Measurements from ENCODE around the gene OPHN1.

DNA sequence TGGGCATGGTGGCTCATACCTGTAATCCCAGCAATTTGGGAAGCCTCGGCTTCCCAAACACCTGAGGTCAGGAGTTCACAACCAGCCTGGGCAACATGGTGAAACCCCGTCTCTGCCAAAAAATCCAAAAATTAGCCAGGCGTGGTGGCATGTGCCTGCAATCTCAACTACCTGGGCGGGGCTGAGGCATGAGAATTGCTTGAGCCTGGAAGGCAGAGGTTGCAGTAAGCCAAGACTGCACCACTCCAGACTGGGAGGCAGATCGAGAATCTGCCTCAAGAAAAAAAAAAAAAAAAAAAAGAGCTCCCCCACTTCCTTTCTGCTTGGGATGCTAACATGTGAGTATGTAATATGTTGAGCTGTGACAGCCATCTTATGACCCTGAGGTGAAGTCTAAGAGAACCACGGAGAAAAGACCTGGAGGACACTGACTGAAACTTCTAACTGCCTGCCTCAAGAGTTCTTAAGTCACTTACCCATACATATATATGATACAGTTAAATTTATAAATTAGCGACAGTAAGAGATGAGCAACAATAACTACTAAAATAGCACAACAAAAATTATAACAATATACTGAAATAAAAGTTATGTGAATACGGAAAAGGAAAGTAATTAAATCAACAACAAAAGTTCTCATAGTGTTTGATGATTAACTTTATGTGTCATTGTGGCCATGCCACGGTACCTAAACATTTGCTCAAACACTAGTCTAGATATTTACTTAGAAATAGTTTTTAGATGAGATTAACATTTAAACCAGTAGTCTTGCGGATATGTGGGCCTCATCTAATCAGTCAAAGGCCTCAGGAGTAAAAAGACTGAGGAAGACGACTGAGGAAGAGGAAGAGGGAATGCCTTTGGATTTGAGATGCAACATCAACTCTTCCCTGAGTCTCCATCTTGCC is 178.3 kb downstream of the OPHN1 start:
- TF ChIP-seq, protein P1, sequence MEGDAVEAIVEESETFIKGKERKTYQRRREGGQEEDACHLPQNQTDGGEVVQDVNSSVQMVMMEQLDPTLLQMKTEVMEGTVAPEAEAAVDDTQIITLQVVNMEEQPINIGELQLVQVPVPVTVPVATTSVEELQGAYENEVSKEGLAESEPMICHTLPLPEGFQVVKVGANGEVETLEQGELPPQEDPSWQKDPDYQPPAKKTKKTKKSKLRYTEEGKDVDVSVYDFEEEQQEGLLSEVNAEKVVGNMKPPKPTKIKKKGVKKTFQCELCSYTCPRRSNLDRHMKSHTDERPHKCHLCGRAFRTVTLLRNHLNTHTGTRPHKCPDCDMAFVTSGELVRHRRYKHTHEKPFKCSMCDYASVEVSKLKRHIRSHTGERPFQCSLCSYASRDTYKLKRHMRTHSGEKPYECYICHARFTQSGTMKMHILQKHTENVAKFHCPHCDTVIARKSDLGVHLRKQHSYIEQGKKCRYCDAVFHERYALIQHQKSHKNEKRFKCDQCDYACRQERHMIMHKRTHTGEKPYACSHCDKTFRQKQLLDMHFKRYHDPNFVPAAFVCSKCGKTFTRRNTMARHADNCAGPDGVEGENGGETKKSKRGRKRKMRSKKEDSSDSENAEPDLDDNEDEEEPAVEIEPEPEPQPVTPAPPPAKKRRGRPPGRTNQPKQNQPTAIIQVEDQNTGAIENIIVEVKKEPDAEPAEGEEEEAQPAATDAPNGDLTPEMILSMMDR (IDR thresholded peaks at IDR 0.05), result no peak
- no peak for TF ChIP-seq POLR2A (IDR thresholded peaks at IDR 0.05)

Data from lower leg skin (tissue), 3 donors.